K562 treated with DMSO at 1 percent for 12 hours (cell line): ENCODE results near the gene ADCK1. TPM values are rescaled to one million over a fixed set of nuclear protein-coding genes. Genes with fewer than 3 reads are reported as not detected.

ENCODE experiments used
- total RNA-seq: library from RNA; unstranded; fragments of 300-600 nt; gene quantifications from 2 replicates; pipeline ENCODE4 v1.2.3, GENCODE V29; 2022; ENCODE audit not compliant: insufficient read depth

Gene ADCK1
- total RNA-seq = 4.3 and 7.1 TPM in 2 replicates

GRCh38 chr14:77799863-77800730 lies at the start of gene ADCK1:
ADCK1 (plus strand) TSS chr14:77800109; CDS start chr14:77818979, 18,870 bp downstream.

GRCh38 chr14:77760381-77761204 lies 39.3 kb upstream of the ADCK1 start, which contains the start of gene SNW1:
SNW1 (minus strand) TSS chr14:77761156; CDS start chr14:77761127, 29 bp downstream.

Other genes with a start within 250 kb of the ADCK1 start
- 5.9 and 15.5 TPM in 2 replicates for gene SPTLC2, start 183.5 kb upstream of the ADCK1 start, total RNA-seq
- 4.4 and 10.2 TPM in 2 replicates for gene ALKBH1, start 92.1 kb upstream of the ADCK1 start, total RNA-seq
- gene SLIRP, start 92.0 kb upstream of the ADCK1 start, total RNA-seq = 153 and 163 TPM in 2 replicates
- 46.2 and 81.3 TPM in 2 replicates for gene SNW1, start 39.0 kb upstream of the ADCK1 start, total RNA-seq